Measurements from ENCODE around the gene HNRNPH2.
A peak's percentile ranks its signal among the peaks of the same experiment; 100 is the strongest.

The HNRNPH2 gene

GRCh38 chrX:101407748-101408531 lies at the start of gene HNRNPH2, which contains the start of gene GLA:
Gene HNRNPH2, plus strand, starts transcription at chrX:101408222. Its CDS starts 3,767 bp downstream, at chrX:101411989.
Gene GLA, minus strand, starts transcription at chrX:101407925. Its CDS starts 22 bp downstream, at chrX:101407903.
- no peaks in the 10 kb centered on the region for H3K27me3 ChIP-seq (ENCODE audit: insufficient read depth, low read depth, severe bottlenecking)
- peaks cover 4% of the 10 kb centered on the region for H3K36me3 ChIP-seq
- DNase-seq: peak; percentile 88
- no peak for TF ChIP-seq CTCF (IDR thresholded peaks at IDR 0.05; ENCODE audit: low read depth, low read length)
- peak within 1 kb of the TSS; percentile 84 for H3K27ac ChIP-seq
- no peaks in the 10 kb centered on the region for H3K9me3 ChIP-seq (ENCODE audit: severe bottlenecking)
- H3K4me3 ChIP-seq (ENCODE audit: low read depth, low read length): peak within 1 kb of the TSS; percentile 73

GRCh38 chrX:101359966-101360365 lies 48.1 kb upstream of the HNRNPH2 start:
- TF ChIP-seq CTCF (IDR thresholded peaks at IDR 0.05; ENCODE audit: low read depth, low read length): no peak
- no peaks in the 10 kb centered on the region for H3K36me3 ChIP-seq
- DNase-seq: no peak
- no peak overlapping the region for H3K27ac ChIP-seq
- no peak overlapping the region for H3K4me3 ChIP-seq (ENCODE audit: low read depth, low read length)
- no peaks in the 10 kb centered on the region for H3K9me3 ChIP-seq (ENCODE audit: severe bottlenecking)
- H3K27me3 ChIP-seq (ENCODE audit: insufficient read depth, low read depth, severe bottlenecking): peaks cover 12% of the 10 kb centered on the region

- Histone ChIP-seq H3K4me3 (ENCODE audit: low read depth, low read length) (no peak overlapping the region), H3K36me3 (no peaks in the 10 kb centered on the region), H3K9me3 (ENCODE audit: severe bottlenecking) (no peaks in the 10 kb centered on the region), H3K27me3 (ENCODE audit: insufficient read depth, low read depth, severe bottlenecking) (peaks cover 12% of the 10 kb centered on the region), H3K27ac (no peak overlapping the region)
- no peak for TF ChIP-seq CTCF (IDR thresholded peaks at IDR 0.05; ENCODE audit: low read depth, low read length)
- no peak for DNase-seq
Observed at GRCh38 chrX:101360390-101360789, 47.6 kb upstream of the HNRNPH2 start.

- Histone ChIP-seq H3K27ac (no peak overlapping the region), H3K27me3 (ENCODE audit: insufficient read depth, low read depth, severe bottlenecking) (peaks cover 11% of the 10 kb centered on the region), H3K36me3 (no peaks in the 10 kb centered on the region), H3K4me3 (ENCODE audit: low read depth, low read length) (no peak overlapping the region), H3K9me3 (ENCODE audit: severe bottlenecking) (no peaks in the 10 kb centered on the region)
- TF ChIP-seq CTCF (IDR thresholded peaks at IDR 0.05; ENCODE audit: low read depth, low read length): no peak
- no peak for DNase-seq
Observed at GRCh38 chrX:101362116-101362515, 45.9 kb upstream of the HNRNPH2 start.

- Histone ChIP-seq H3K27me3 (ENCODE audit: insufficient read depth, low read depth, severe bottlenecking) (peaks cover 9% of the 10 kb centered on the region), H3K9me3 (ENCODE audit: severe bottlenecking) (no peaks in the 10 kb centered on the region), H3K36me3 (no peaks in the 10 kb centered on the region), H3K4me3 (ENCODE audit: low read depth, low read length) (no peak overlapping the region), H3K27ac (no peak overlapping the region)
- no peak for TF ChIP-seq CTCF (IDR thresholded peaks at IDR 0.05; ENCODE audit: low read depth, low read length)
- DNase-seq: no peak
Observed at GRCh38 chrX:101362757-101363156, 45.3 kb upstream of the HNRNPH2 start.

Measured in WERI-Rb-1 (cell line).